Suprapubic skin (tissue), 4 donors: Measurements from ENCODE around the gene CCNDBP1. TPM values are rescaled to one million over a fixed set of nuclear protein-coding genes. Genes with fewer than 3 reads are reported as not detected.

Experiments
- DNase-seq, 2 donors: peaks; one replicate each; pipeline ENCODE4 v3.0.0-alpha.2; 2019; ENCODE audit warnings: low spot score in 2 of 2
- H3K27ac ChIP-seq: fragments of 200-600 bp; sonication (generic); one replicate; pipeline ENCODE4 v1.5.1; 2019
- H3K27me3 ChIP-seq: fragments of 200-600 bp; sonication (generic); one replicate; pipeline ENCODE4 v1.5.1; 2019
- H3K36me3 ChIP-seq: fragments of 200-600 bp; sonication (generic); one replicate; pipeline ENCODE4 v1.5.1; 2019
- H3K4me1 ChIP-seq: fragments of 200-600 bp; sonication (generic); one replicate; pipeline ENCODE4 v1.5.1; 2019
- H3K4me3 ChIP-seq: fragments of 200-600 bp; sonication (generic); one replicate; pipeline ENCODE4 v1.5.1; 2019; ENCODE audit warnings: mild to moderate bottlenecking
- H3K9me3 ChIP-seq: fragments of 200-600 bp; sonication (generic); one replicate; pipeline ENCODE4 v1.5.1; 2019
- EP300 ChIP-seq: sonication (generic); formaldehyde crosslinking; IDR thresholded peaks from one replicate; pipeline ENCODE4 v1.6.1; 2017; ENCODE audit warnings: antibody characterized with exemption
- POLR2A ChIP-seq, 2 donors: fragments of 450-650 bp; IDR thresholded peaks; one replicate each; pipeline ENCODE4 v1.6.1; 2017; ENCODE audit warnings: antibody characterized with exemption in 2 of 2, mild to moderate bottlenecking in 2 of 2, moderate library complexity in 2 of 2
- POLR2AphosphoS5 ChIP-seq, 3 donors: sonication (generic); formaldehyde crosslinking; IDR thresholded peaks; one replicate each; pipeline ENCODE4 v1.6.1; 2017; ENCODE audit warnings: antibody characterized with exemption in 3 of 3
- WGBS: methylation state at CpG from one replicate; pipeline ENCODE4 v1.1.5; 2018; 5-methylcytosine and 5-hydroxymethylcytosine counted together
- total RNA-seq, 4 donors: library from RNA; depleted of rRNA; stranded (reverse); fragments of >200 nt; gene quantifications; one replicate each; pipeline ENCODE4 v1.1.0, GENCODE V29; 2016
- TF ChIP-seq, protein P1 (sequence below), 2 donors: fragments of 200-600 bp in 1 of 2; fragments of 450-650 bp in 1 of 2; sonication (generic) in 1 of 2; IDR thresholded peaks; one replicate each; pipeline ENCODE4 v1.5.1; 2016 to 2019; ENCODE audit warnings: antibody characterized with exemption in 2 of 2, mild to moderate bottlenecking in 1 of 2, moderate library complexity in 1 of 2

Gene CCNDBP1
- total RNA-seq, 4 donors from 2014 or later = 55.9 to 93.7 (median 81.2) TPM

DNA sequence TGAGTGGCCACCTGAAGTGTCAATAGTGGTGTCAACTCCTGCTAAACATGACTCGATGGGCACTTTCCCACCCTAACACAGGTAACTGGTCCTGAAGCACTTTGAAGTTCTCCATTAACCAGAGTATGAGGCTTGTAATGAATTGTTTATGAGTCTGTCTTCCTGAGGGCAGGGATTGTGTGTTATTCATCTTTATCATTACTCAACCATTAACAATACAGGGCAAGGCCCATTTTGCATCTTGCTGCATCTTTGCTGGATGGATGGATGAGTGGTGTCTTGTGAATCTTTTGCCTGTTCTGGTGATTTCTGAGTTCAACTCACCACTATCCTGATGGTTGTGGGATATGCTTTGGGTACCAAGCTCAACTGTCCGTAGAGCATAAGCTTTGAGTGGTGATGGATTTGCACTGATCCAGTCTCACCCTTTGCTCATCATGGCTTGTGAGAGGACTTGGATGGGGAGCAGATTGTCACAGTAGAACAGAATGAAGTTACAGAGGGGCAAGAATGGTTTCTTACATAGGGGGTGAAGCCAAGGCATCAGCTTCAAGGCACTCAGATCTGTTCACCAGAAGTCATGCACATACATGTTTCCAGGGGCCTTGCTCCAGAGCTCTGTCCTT is 57.9 kb downstream of the CCNDBP1 start:
- H3K27ac ChIP-seq = peak overlapping the region; percentile 6
- no peak for TF ChIP-seq POLR2AphosphoS5 (IDR thresholded peaks at IDR 0.05)
- TF ChIP-seq, protein P1, sequence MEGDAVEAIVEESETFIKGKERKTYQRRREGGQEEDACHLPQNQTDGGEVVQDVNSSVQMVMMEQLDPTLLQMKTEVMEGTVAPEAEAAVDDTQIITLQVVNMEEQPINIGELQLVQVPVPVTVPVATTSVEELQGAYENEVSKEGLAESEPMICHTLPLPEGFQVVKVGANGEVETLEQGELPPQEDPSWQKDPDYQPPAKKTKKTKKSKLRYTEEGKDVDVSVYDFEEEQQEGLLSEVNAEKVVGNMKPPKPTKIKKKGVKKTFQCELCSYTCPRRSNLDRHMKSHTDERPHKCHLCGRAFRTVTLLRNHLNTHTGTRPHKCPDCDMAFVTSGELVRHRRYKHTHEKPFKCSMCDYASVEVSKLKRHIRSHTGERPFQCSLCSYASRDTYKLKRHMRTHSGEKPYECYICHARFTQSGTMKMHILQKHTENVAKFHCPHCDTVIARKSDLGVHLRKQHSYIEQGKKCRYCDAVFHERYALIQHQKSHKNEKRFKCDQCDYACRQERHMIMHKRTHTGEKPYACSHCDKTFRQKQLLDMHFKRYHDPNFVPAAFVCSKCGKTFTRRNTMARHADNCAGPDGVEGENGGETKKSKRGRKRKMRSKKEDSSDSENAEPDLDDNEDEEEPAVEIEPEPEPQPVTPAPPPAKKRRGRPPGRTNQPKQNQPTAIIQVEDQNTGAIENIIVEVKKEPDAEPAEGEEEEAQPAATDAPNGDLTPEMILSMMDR (IDR thresholded peaks at IDR 0.05) = no peak
- no peak for TF ChIP-seq EP300
- TF ChIP-seq POLR2A (IDR thresholded peaks at IDR 0.05) = no peak

DNA sequence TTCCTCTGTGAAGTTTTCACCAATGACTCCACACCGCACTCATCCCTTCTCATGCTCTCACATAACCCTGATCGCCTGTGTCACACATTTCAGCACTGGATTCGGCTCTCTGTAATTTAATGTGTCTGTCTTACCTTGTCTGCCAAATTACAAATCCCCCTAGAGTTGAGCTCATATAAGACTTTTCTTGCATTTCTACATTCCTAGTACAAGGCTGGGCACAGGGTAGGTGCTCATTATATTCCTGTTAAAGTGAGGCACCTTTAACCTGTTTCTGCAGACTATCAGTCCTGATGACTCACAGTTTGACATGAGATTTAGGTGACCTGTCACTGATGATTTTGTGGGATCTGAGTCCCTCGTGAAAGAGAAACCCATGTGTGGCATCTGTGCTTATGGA is 58.9 kb downstream of the CCNDBP1 start:
- peaks cover 33% of the 10 kb centered on the region for H3K4me1 ChIP-seq
- no peaks in the 10 kb centered on the region for H3K36me3 ChIP-seq
- TF ChIP-seq POLR2AphosphoS5 (IDR thresholded peaks at IDR 0.05) = no peak
- TF ChIP-seq, protein P1 (IDR thresholded peaks at IDR 0.05) = no peak
- H3K27ac ChIP-seq = no peak overlapping the region
- DNase-seq = no peak
- H3K4me3 ChIP-seq = no peak overlapping the region
- no peaks in the 10 kb centered on the region for H3K27me3 ChIP-seq
- no peaks in the 10 kb centered on the region for H3K9me3 ChIP-seq
- 72% methylated on average over 4 of the region's 4 CpGs for WGBS

More for the DNA sequence above, 57.9 kb downstream of the CCNDBP1 start:
- DNase-seq = no peak
- peaks cover 41% of the 10 kb centered on the region for H3K4me1 ChIP-seq
- 86% methylated on average over 2 of the region's 2 CpGs for WGBS
- H3K9me3 ChIP-seq = no peaks in the 10 kb centered on the region
- no peaks in the 10 kb centered on the region for H3K27me3 ChIP-seq
- H3K36me3 ChIP-seq = no peaks in the 10 kb centered on the region
- H3K4me3 ChIP-seq = no peak overlapping the region

DNA sequence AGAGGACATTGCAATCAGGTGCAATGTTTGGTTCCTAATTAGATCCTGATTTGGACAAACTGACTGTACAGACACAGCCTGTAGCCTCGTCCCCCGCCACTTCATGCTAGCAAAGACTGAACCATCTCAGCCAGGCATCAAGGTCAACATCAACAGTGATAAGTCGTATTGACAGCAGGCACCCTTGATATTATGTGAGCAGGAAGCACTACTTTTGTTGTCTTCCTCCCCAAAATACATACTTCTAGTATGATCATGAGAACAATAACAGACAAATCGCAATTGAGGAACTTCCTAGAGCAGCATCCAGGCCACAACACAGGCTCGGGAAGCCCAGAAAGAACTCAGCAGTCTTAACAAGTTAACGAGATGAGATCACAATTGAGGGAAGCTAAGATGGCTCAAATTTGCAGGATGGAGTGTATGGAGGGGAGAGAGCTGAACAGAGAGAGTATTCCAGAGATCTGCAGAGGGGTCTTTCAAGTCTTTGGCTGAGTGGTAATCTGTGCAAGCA is 61.1 kb downstream of the CCNDBP1 start:
- peaks cover 19% of the 10 kb centered on the region for H3K4me1 ChIP-seq
- H3K27ac ChIP-seq = no peak overlapping the region
- H3K36me3 ChIP-seq = no peaks in the 10 kb centered on the region
- H3K4me3 ChIP-seq = no peak overlapping the region
- WGBS = 77% methylated on average over 6 of the region's 6 CpGs
- no peaks in the 10 kb centered on the region for H3K9me3 ChIP-seq
- TF ChIP-seq POLR2AphosphoS5 (IDR thresholded peaks at IDR 0.05) = no peak
- TF ChIP-seq POLR2A (IDR thresholded peaks at IDR 0.05) = no peak
- no peak for TF ChIP-seq EP300
- TF ChIP-seq, protein P1 (IDR thresholded peaks at IDR 0.05) = no peak
- DNase-seq = no peak
- no peaks in the 10 kb centered on the region for H3K27me3 ChIP-seq

Other genes starting within 250 kb of the CCNDBP1 start
- gene UBR1, start 79.4 kb upstream of the CCNDBP1 start, total RNA-seq = 10 to 100 TPM; 14.0 to 41.4 (median 19.2) TPM
- 10 to 100 TPM; 12.5 to 31.3 (median 20.3) TPM for gene TMEM62, start 51.8 kb upstream of the CCNDBP1 start, total RNA-seq
- not detected for gene EPB42, start 35.6 kb downstream of the CCNDBP1 start, total RNA-seq
- 100 to 1,000 TPM in 1 of 4 donors, 10 to 100 TPM in 3; 61.6 to 146 (median 69.3) TPM for gene TGM5, start 81.5 kb downstream of the CCNDBP1 start, total RNA-seq
- gene TGM7, start 116.9 kb downstream of the CCNDBP1 start, total RNA-seq = not detected
- 1 to 10 TPM; 3.2 to 5.7 (median 5.6) TPM for gene LCMT2, start 145.2 kb downstream of the CCNDBP1 start, total RNA-seq
- 10 to 100 TPM in 3 of 4 donors, 1 to 10 TPM in 1; 7.7 to 21.1 (median 16.2) TPM for gene ZSCAN29, start 185.6 kb downstream of the CCNDBP1 start, total RNA-seq
- 10 to 100 TPM; 13.0 to 28.5 (median 22.2) TPM for gene TUBGCP4, start 185.7 kb downstream of the CCNDBP1 start, total RNA-seq